Prostate gland (tissue), 2 donors: ENCODE measurements around the gene MAPK8IP2. TPM values are rescaled to one million over a fixed set of nuclear protein-coding genes. Genes with fewer than 3 reads are reported as not detected.

ENCODE experiments used
- DNase-seq: peaks from one replicate; pipeline ENCODE4 v3.0.0-alpha.2; 2019; ENCODE audit warnings: low spot score
- H3K27ac ChIP-seq, 2 donors: fragments of 200-600 bp; sonication (generic); 2 replicates each; pipeline ENCODE4 v1.5.1; 2017 to 2019
- H3K27me3 ChIP-seq: fragments of 200-600 bp; sonication (generic); replicated peaks from 2 replicates; pipeline ENCODE4 v1.5.1; 2019; ENCODE audit not compliant: insufficient read depth
- H3K36me3 ChIP-seq, 2 donors: fragments of 200-600 bp; sonication (generic); 1 replicate in 1 of 2; 2 replicates in 1 of 2; pipeline versions ENCODE4 v1.5.1 to v1.8.1; 2017 to 2019
- H3K4me1 ChIP-seq: fragments of 200-600 bp; sonication (generic); replicated peaks from 2 replicates; pipeline ENCODE4 v1.5.1; 2019
- H3K4me3 ChIP-seq, 2 donors: fragments of 200-600 bp; sonication (generic); 2 replicates each; pipeline ENCODE4 v1.5.1; 2017 to 2019
- H3K9me3 ChIP-seq: fragments of 200-600 bp; sonication (generic); 2 replicates; pipeline ENCODE4 v1.5.1; 2017
- CTCF ChIP-seq, 4 experiments: fragments of 200-600 bp in 2 of 4; fragments of 450-650 bp in 2 of 4; sonication (generic) in 2 of 4; IDR thresholded peaks; 1 replicate in 3 of 4; 2 replicates in 1 of 4; pipeline ENCODE4 v1.5.1; 2016 to 2019; ENCODE audit warnings: antibody characterized with exemption in 4 of 4, mild to moderate bottlenecking in 2 of 4, moderate library complexity in 2 of 4
- POLR2A ChIP-seq: fragments of 450-650 bp; IDR thresholded peaks from one replicate; pipeline ENCODE4 v1.6.1; 2016; ENCODE audit warnings: antibody characterized with exemption, mild to moderate bottlenecking
- POLR2AphosphoS5 ChIP-seq: sonication (generic); formaldehyde crosslinking; IDR thresholded peaks from one replicate; pipeline ENCODE4 v1.6.1; 2017; ENCODE audit warnings: antibody characterized with exemption
- WGBS: methylation state at CpG from one replicate; pipeline ENCODE4 v1.1.5; 2018; 5-methylcytosine and 5-hydroxymethylcytosine counted together
- intact Hi-C: fragments of 100-400 bp; cut with DNase I; formaldehyde crosslinking; loops from one replicate; pipeline ENCODE4 v1.14.2; 2022
- total RNA-seq, 2 donors: library from RNA; depleted of rRNA; stranded (reverse); fragments of >200 nt; gene quantifications; one replicate each; pipeline ENCODE4 v1.1.0, GENCODE V29; 2016

MAPK8IP2 gene
- total RNA-seq, 2 donors from 2014 or later = 5.1 to 23.6 TPM

GRCh38 chr22:50567721-50568252, 32.8 kb upstream of the MAPK8IP2 start:
- intact Hi-C loops = no loop called here
- Histone ChIP-seq H3K36me3 (no peaks in the 10 kb centered on the region), H3K27ac (no peak overlapping the region), H3K4me3 (no peak overlapping the region), H3K4me1 (no peaks in the 10 kb centered on the region), H3K27me3 (no peaks in the 10 kb centered on the region), H3K9me3 (no peaks in the 10 kb centered on the region)
- whole genome bisulfite sequencing = 94% methylated on average over 7 of the region's 7 CpGs
- no peak for DNase-seq
- TF ChIP-seq POLR2A (no peak), CTCF (IDR thresholded peaks at IDR 0.05) (no peak), POLR2AphosphoS5 (no peak)

GRCh38 chr22:50568626-50569025, 32.0 kb upstream of the MAPK8IP2 start:
- TF ChIP-seq POLR2A (no peak), CTCF (IDR thresholded peaks at IDR 0.05) (no peak), POLR2AphosphoS5 (no peak)
- DNase-seq = no peak
- Histone ChIP-seq H3K4me1 (no peaks in the 10 kb centered on the region), H3K27me3 (no peaks in the 10 kb centered on the region), H3K9me3 (no peaks in the 10 kb centered on the region), H3K4me3 (no peak overlapping the region), H3K27ac (no peak overlapping the region), H3K36me3 (no peaks in the 10 kb centered on the region)
- intact Hi-C loops = no loop called here
- 71% methylated on average over 7 of the region's 7 CpGs for WGBS

- no peaks in the 10 kb centered on the region for H3K27me3 ChIP-seq
- intact Hi-C loops = no loop called here
- no peaks in the 10 kb centered on the region for H3K4me1 ChIP-seq
- WGBS = 84% methylated on average over 8 of the region's 8 CpGs
- no peak for TF ChIP-seq POLR2AphosphoS5
- no peak for TF ChIP-seq POLR2A
- TF ChIP-seq CTCF (IDR thresholded peaks at IDR 0.05) = no peak
- no peak for DNase-seq
- no peak overlapping the region for H3K27ac ChIP-seq
- H3K4me3 ChIP-seq = no peak overlapping the region
- no peaks in the 10 kb centered on the region for H3K36me3 ChIP-seq
- no peaks in the 10 kb centered on the region for H3K9me3 ChIP-seq
Measured at GRCh38 chr22:50569041-50569459, 31.5 kb upstream of the MAPK8IP2 start.

GRCh38 chr22:50569896-50570535, 30.6 kb upstream of the MAPK8IP2 start:
- Histone ChIP-seq H3K36me3 (no peaks in the 10 kb centered on the region), H3K27ac (no peak overlapping the region), H3K4me1 (no peaks in the 10 kb centered on the region), H3K27me3 (no peaks in the 10 kb centered on the region), H3K9me3 (no peaks in the 10 kb centered on the region), H3K4me3 (no peak overlapping the region)
- intact Hi-C loops = no loop called here
- DNase-seq = no peak
- TF ChIP-seq POLR2A (no peak), POLR2AphosphoS5 (no peak), CTCF (IDR thresholded peaks at IDR 0.05) (no peak)
- WGBS = 98% methylated on average over 13 of the region's 13 CpGs

- intact Hi-C loops = no loop called here
Measured at GRCh38 chr22:50570861-50571260, 29.7 kb upstream of the MAPK8IP2 start.

More at GRCh38 chr22:50570861-50571260, 29.7 kb upstream of the MAPK8IP2 start:
- Histone ChIP-seq H3K4me1 (no peaks in the 10 kb centered on the region), H3K9me3 (no peaks in the 10 kb centered on the region), H3K27ac (no peak overlapping the region), H3K36me3 (no peaks in the 10 kb centered on the region), H3K27me3 (no peaks in the 10 kb centered on the region), H3K4me3 (no peak overlapping the region)
- TF ChIP-seq POLR2AphosphoS5 = no peak
- no peak for TF ChIP-seq POLR2A
- 91% methylated on average over 12 of the region's 12 CpGs for WGBS
- no peak for DNase-seq
